G401 (cell line): ENCODE measurements around the gene SULT1A2. TPM values are rescaled to one million over a fixed set of nuclear protein-coding genes. Genes with fewer than 3 reads are reported as not detected.
A peak's percentile ranks its signal among the peaks of the same experiment; 100 is the strongest.
"Not testable (repeated sequence)": the region's sequence is repeated elsewhere in the genome, so short reads cannot be mapped to it uniquely, and the experiment has no call there.

Source experiments
- DNase-seq: peaks from one replicate; pipeline ENCODE4 v3.0.0-alpha.2; 2015; ENCODE audit warnings: low spot score
- in situ Hi-C: cut with HindIII; loops from 2 replicates; pipeline ENCODE4 v1.10.0; 2016; ENCODE audit warnings: low sequenced_read_pairs, mixed read lengths
- total RNA-seq: library from RNA; depleted of rRNA; stranded (reverse); fragments of >200 nt; shearing (Covaris generic); gene quantifications from 2 replicates; pipeline ENCODE4 v1.2.3, GENCODE V29; 2014

SULT1A2 gene
- total RNA-seq, 1 experiment from 2014 or later, result not detected

DNA sequence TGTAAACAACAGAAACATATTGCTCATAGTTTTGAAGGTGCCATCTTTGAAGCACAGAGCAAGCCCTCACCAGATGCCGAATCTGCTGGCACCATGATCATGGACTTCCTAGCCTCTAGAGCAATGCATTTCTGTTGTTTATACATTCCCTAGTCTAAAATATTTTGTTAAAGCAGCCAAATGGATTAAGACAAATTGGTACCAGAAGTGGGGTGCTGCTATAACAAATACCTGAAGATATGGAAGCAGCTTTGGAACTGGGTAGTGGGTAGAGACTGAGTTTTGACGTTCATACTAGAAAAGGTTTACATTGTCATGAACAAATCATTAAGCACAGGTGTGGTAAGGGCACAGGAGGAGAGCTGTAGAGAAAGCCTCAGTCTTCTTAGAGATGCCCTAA, 29.6 kb downstream of the SULT1A2 start:
- in situ Hi-C loops, result no loop called here

DNA sequence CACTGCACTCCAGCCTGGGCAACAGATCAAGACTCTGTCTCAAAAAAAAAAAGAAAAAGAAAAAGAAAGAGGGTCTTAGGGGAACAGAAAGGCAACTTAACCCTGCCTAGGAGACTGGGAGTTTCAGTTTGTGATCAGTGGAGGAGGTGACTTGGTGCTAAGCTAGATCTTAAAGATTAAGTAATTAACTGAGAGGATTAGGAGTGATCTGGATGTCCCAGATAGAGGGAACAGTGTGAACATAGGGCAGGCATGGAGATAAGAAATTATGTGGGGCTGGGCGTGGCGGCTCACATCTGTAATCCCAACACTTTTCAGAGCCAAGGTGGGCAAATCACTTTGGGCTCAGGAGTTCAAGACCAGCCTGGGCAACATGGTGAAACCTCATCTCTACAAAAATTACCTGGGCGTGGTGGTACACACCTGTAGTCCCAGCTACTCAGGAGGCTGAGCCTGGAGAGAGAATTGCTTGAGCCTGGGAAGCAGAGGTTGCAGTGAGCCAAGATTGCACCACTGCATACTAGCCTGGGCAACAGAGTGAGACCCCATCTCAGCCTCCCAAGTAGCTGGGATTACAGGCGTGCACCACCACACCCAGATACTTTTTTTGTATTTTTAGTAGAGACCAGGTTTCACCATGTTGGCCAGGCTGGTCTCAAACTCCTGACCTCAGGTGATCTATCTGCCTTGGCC, 30.5 kb downstream of the SULT1A2 start:
- DNase-seq, in situ Hi-C loops: not testable (repeated sequence)

More for the DNA sequence above, 29.6 kb downstream of the SULT1A2 start:
- no peak for DNase-seq

DNA sequence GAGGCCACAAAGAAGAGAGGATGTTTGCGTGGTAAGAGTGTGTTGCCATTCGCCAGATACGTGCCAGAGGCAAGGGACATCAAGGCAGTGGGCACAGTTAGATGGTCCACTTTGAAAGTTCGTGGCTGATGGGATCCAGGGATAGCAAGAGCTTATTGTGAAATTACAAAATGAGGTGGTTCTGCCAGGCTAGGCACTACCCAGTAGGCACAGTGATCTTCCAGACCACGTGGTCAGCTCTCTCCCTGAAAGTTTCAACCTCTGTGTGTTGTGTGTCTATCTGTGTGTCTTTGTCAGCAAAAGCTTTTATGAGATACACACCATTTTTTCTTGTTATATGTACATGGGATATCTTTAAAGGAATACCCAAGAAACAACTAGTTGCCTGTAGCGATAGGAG, 33.6 kb downstream of the SULT1A2 start:
- no peak for DNase-seq
- in situ Hi-C loops, result no loop called here

DNA sequence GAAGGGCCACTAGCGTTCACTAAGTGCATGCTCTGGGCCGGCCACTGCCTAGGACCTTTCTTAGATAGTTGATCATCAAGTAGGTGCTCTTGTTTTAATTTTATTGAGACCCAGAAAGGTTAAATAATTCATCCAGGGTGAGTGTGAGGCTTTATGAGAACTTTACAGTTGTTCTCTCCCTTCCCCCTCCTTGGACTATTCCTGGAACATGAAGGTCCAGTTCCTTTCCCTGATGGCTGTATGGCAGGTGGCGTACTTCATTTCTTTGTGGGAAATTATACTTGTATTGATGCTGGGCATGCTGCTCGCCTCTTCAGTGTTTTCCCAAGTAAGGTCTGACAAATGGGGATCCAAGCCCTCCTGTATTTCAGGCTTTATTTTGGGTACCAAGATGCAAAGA, 34.7 kb downstream of the SULT1A2 start:
- DNase-seq, result no peak
- in situ Hi-C loops, result no loop called here

DNA sequence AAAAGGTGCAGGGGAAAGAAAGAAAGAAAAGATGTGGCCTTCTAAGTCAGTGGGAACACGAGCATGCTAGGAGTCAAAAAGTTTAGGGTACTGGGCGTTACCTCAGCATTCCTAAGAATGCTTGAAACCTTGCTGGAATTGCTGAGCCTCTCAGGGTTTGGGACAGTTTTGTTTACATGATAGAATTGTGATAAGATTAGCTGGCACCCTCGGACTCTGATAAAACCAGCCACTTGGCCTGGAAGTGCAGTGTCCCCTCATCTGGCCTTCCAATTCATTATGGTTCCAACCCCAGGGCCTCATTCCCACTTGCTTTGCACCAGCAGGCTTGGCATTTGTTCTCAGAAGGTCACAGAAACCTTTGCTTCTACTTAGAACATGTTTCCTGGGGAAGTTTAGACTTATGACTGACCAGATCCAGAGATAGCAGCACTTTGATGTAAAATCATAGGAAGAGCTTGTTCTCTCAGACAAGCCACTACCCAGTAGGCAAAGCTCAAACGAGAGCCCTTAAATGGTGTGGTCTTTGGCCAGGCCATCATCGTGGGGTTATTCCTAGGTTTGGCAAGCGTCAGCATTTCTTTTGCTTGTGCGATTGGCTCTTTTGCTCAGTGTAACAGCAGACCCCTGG, 35.2 kb downstream of the SULT1A2 start:
- in situ Hi-C loops, result no loop called here
- no peak for DNase-seq

DNA sequence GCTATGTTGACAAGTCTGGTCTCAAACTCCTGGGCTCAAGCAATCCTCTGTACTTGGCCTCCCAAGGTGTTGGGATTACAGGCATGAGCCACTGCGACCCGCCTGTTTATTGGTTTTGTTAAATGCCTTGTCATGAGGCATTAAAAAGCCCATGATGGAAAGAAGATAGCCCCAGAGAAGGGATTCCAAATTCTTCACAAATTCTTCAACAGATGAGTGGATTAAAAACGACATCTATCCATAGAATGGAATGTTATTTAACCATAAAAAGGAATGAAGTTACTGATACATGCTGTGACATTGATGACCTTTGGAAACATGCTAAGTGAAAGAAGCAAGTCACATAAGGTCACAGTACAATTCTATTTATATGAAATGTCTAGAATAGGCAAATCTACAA, 38.4 kb downstream of the SULT1A2 start:
- in situ Hi-C loops, result no loop called here
- no peak for DNase-seq

DNA sequence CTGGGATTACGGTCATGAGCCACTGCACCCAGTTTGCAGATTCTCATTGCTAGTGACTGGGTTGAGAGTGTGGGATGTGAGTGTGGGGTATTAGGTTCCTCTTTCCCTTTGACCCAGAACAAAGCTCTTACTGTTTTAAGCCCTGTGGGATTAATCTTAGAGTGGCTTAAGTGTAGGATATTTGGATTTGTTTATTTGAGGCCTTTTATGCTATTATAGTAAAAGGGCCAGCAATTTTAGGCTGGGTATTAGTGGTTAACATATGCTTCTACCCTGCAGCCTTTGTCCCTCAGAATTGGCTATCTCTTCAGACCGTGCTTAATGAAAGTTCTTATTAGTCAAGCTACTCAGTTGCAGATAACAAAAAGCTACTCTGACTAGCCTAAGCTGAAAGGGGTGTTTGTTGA, 39.9 kb downstream of the SULT1A2 start:
- in situ Hi-C loops, result no loop called here
- DNase-seq, result no peak

DNA sequence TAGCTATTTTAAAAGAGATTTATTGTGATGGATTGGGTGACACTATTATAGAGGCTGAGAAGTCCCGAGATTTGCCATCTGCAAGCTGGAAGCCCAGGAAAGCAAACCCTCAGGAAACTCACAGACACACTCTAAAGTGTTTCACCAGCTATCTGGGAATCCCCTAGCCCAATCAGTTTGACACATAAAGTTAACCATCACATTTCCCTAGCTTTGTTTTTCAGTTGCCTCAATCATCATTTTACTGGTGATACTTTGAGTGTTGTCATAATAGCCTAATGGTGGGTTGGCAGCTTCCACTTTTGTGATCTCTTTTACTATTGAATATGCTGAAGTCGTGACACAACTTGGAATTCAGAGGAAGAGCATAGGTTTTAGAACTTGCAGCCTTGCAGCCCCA, 41.3 kb downstream of the SULT1A2 start:
- DNase-seq, result no peak
- in situ Hi-C loops, result no loop called here

DNA sequence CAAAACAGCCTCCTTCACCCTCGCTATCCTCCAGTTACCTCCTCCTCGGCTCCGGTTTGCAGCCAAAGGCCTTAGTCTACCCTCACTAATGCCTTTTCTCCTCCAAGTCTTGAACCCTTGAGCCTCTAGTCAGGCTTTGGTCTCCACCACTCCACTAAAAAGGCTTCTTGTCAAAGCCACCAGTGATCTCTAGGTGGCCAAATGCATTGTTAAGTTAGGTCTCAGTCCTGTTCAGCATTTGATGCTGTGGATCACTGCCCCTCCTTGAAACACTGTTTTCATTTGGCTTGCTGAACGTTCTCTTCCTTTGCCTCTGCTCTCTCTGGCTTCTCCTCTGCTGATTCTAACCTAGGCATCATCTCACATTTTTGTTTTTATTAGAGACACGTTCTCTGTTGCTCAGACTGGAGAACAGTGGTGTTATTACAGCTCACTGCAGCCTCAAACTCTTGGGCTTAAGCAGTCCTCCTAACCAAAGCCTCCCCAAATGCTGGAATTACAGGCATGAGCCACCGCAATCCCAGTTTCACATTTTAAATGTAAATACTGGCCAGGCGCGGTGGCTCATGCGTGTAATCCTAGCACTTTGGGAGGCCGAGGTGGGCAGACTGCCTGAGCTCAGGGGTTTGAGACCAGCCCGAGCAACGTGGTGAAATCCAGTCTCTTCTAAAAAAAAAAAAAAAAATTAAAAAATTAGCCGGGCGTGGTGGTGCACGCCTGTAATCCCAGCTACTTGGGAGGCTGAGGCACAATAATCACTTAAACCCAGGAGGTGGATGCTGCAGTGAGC, 42.0 kb downstream of the SULT1A2 start:
- in situ Hi-C loops, result no loop called here
- no peak for DNase-seq

DNA sequence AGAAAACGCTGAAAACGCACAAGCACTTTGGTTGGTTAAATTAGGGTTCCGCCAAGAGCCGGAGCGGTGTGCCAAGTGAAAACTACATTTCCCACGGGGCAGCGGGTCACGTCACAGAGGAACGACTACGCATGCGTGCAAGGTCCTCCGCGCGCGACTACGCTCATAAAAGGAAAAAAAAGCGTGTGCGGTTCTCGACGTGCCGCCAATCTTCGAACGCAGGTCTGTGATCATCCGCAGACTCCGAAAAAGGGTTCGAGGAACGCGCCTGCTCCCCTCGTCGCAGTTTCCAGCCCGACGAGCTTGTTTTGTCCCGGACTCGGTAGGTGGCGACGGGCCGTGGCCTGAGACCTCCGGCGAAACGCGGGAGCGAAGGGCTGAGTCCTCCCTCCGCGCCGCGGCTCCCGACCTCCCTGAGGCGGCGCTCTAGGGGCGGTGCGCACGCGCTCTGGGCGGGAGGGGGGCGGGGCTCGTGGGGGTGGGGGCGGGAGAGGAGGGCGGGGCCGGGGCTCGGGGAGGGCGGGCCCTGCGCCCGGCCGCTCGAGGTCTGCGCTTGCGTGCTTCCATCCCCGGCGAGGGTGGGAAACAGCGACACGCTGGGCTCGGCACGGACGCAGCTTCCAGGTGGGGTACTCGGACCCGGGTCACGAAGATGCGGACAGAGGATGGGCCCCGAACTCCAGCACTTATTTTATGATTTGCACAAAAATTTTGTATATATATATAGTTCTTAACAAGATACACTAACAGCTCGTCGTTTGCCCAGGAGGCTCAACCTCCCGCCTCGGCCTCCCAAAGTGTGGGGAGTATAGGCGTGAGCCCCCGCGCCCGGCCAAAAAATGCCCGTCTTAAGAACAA, 42.8 kb downstream of the SULT1A2 start, which contains the start of gene SGF29:
Gene SGF29 (plus strand): TSS at position 145 of the 858 bp plus-strand sequence. CDS start 27,150 bp downstream, outside the sequence.
- peak; percentile 91 for DNase-seq
- in situ Hi-C loops, result no loop called here

DNA sequence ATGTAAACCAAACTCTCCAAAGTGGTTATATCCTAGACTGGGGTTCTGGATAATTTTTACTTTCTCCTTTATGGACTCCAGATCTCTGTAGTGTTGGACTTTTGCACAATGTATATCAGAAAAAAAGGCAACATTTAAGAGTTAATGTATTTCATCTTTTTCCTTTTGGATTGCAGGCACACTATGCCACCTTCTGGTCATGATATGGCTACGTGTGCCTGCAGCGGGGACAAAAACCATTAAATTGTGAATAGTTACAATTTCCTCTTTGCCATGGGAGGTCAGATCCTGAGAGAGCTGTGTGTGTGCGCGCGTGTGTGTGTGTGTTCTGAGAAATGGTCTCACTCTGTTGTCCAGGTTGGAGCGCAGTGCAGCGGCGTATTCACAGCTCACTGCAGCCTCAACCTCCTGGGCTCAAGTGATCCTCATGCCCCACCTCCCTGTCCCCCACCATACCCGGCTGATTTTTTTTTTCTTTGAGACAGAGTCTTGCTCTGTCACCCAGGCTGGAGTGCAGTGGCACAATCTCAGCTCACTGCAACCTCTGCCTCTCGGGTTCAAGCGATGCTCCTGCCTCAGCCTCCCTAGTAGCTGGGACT, 47.5 kb downstream of the SULT1A2 start:
- DNase-seq, result peak; percentile 56
- in situ Hi-C loops, result no loop called here

DNA sequence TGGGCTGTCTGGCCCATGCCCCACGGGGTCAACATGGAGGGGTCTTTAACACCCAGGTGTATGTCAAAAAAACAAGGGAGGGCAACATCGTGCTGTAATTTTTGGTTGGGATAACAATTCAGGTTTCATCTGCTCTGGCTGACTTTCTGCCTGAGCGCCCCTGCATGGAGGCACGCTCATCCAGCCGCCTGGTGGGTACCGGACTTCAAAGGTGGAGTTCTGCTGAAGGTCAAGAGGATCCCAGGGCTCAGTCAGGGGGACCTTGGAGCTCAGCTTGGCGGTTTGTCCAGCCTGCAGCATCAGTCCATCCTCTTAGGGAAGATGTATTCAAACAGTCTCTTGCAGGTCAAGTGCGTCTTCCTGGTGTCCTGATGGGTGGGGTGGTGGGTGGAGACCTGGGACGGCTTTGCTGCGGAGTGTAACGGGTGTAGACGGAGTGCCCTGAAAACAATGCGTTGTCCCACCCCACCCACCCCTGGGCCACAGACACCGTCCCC, 48.5 kb downstream of the SULT1A2 start:
- in situ Hi-C loops, result no loop called here
- DNase-seq, result no peak

DNA sequence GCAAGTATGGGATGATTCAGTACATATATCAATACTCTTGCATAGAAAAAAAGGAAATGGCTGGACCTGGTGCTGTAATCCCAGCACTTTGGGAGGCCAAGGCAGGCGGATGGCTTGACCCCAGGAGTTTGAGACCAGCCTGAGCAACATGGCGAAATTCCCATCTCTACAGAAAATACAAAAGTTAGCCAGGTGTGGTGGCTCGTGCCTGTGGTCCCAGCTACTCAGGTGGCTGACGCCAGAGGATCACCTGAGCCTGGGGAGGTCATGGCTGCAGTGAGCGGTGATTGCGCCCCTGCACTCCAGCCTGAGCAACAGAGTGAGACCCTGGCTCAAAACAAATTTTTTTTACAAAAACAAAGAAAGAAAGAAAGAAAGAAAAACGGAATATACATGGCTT, 50.2 kb downstream of the SULT1A2 start:
- in situ Hi-C loops, result no loop called here

DNA sequence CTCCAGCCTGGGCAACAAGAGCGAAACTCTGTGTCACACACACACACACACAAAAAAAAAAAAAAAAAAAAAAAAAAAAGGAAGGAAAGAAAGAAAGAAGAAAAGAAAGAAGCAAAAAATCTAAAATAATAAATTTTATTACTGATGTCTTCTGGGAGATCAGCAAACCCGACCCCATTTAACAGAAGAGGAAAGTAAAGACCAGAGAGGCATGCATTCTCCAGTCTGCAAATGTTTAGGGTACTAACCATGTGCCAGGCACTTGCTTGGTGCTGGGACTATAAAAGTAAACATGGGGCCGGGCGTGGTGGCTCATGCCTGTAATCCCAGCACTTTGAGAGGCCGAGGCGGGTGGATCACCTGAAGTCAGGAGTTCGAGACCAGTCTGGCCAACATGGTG, 50.9 kb downstream of the SULT1A2 start:
- in situ Hi-C loops, DNase-seq: not testable (repeated sequence)

More for the DNA sequence above, 50.2 kb downstream of the SULT1A2 start:
- no peak for DNase-seq

DNA sequence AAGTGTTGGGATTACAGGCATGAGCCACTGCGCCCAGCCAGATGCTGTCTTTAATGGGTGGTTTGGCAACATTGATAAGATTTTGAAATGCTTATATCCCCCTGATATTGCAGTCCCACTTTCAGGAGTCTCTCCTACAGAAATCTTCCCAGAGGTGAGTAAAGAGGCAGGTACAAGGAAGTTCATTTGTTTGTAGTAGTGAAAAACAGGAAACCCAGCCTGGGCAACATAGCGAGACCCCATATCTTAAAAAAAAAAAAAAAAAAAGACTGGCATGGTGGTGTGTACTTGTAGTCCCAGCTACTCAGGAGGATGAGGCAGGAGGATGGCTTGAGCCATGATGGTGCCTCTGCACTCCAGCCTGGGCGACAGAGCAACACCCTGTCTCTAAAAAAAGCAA, 51.9 kb downstream of the SULT1A2 start:
- DNase-seq, result no peak
- in situ Hi-C loops, result no loop called here

DNA sequence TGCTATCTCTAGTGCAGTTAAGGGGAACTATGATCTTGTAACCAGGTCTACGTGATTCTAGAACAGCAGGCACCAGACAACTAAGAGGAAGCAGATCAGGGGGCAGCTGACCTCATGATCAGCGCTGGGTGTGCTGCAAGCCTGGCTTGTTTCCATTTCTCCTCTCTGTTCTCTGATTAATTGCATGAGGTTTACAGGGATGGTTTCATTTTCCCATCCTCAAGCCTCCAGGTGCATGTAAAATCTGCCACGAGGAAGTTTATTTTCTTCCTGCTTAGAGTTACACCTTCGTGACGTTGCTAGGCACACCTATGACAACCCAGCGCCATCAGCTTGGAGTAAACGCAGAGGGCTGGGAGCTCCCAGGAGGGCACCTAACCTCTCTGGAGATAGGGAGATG, 53.8 kb downstream of the SULT1A2 start:
- no peak for DNase-seq
- in situ Hi-C loops, result no loop called here

DNA sequence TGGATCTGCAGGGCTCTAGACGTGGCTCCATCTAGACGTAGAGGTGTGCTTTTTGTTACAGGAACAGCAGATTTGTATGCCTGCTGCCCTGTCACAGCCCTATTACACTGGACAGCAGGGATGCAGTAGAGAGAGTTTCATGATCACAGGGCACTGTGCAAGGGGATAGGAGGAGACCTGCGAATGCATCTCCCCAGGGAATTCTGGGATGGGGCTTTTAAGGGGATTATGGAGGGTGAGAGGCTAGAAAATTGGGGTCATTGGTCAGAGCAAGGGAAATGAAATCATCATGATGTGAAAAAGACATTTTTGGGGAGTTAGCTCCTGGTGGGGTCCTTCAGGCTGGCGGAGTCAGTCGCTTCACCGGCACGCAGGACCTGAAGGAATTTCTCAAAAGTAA, 54.2 kb downstream of the SULT1A2 start:
- in situ Hi-C loops, result no loop called here
- no peak for DNase-seq
